Panc1 (cell line): ENCODE results near the gene FZD7.

Experiments used
- CTCF ChIP-seq: fragments of 450-650 bp; IDR thresholded peaks from 2 replicates; pipeline ENCODE4 v1.5.1; 2017; ENCODE audit warnings: mild to moderate bottlenecking
- SIN3A ChIP-seq: IDR thresholded peaks from 2 replicates; pipeline ENCODE4 v1.6.1; 2012; ENCODE audit warnings: low read depth, mild to moderate bottlenecking, low read length, moderate library complexity, borderline replicate concordance; ENCODE audit not compliant: insufficient read depth

- TF ChIP-seq CTCF (no peak), SIN3A (no peak)
Measured at GRCh38 chr2:201987426-201987825, 46.2 kb upstream of the FZD7 start.
